Heart right ventricle (tissue), 16 donors: Measurements from ENCODE around the gene HERC6. TPM values are rescaled to one million over a fixed set of nuclear protein-coding genes. Genes with fewer than 3 reads are reported as not detected.

ENCODE experiments used
- ATAC-seq, 8 donors: fragments of 200-7000 bp; cut with Tn5 transposase; one replicate each; pipeline ENCODE4 v1.9.1; 2020; ENCODE audit warnings: mild to moderate bottlenecking in 8 of 8, moderate library complexity in 8 of 8, moderate number of reproducible peaks in 1 of 8
- DNase-seq, 2 donors: peaks; one replicate each; pipeline ENCODE4 v3.0.0-alpha.2; 2020
- H3K27ac ChIP-seq, 10 donors: fragments of 200-600 bp; sonication (generic) in 2 of 10; one replicate each; pipeline versions ENCODE4 v1.5.0 to v1.8.0; 2020 to 2022; ENCODE audit warnings: mild to moderate bottlenecking in 3 of 10
- H3K27me3 ChIP-seq, 7 donors: fragments of 200-600 bp; one replicate each; pipeline ENCODE4 v1.8.0; 2021 to 2022; ENCODE audit warnings: mild to moderate bottlenecking in 2 of 7
- H3K36me3 ChIP-seq, 9 donors: fragments of 200-600 bp; sonication (generic) in 1 of 9; one replicate each; pipeline versions ENCODE4 v1.5.0 to v1.8.0; 2020 to 2022; ENCODE audit warnings: mild to moderate bottlenecking in 2 of 9
- H3K4me1 ChIP-seq, 9 donors: fragments of 200-600 bp; sonication (generic) in 1 of 9; one replicate each; pipeline versions ENCODE4 v1.5.0 to v1.8.0; 2020 to 2022; ENCODE audit warnings: mild to moderate bottlenecking in 4 of 9
- H3K4me3 ChIP-seq, 10 donors: fragments of 200-600 bp; sonication (generic) in 2 of 10; one replicate each; pipeline versions ENCODE4 v1.5.0 to v1.8.0; 2020 to 2022; ENCODE audit warnings: mild to moderate bottlenecking in 7 of 10, moderate library complexity in 2 of 10
- H3K9me3 ChIP-seq, 11 donors: fragments of 200-600 bp in 10 of 11; sonication (generic) in 2 of 11; one replicate each; pipeline versions ENCODE4 v1.5.0 to v1.8.0; 2013 to 2022; ENCODE audit warnings: mild to moderate bottlenecking in 2 of 11, control low read depth in 1 of 11, moderate library complexity in 1 of 11
- CTCF ChIP-seq, 9 donors: fragments of 200-600 bp; sonication (generic) in 2 of 9; IDR thresholded peaks; one replicate each; pipeline versions ENCODE4 v1.5.0 to v1.8.0; 2021 to 2022; ENCODE audit warnings: antibody characterized with exemption in 9 of 9, mild to moderate bottlenecking in 5 of 9, moderate library complexity in 1 of 9
- WGBS, 2 donors: extraction: QIAGEN DNeasy Blood & Tissue Kit; methylation state at CpG; one replicate each; pipeline ENCODE4 v1.1.7; 2013; ENCODE audit warnings: inconsistent platforms in 1 of 2; 5-methylcytosine and 5-hydroxymethylcytosine counted together
- intact Hi-C, 10 donors: fragments of 100-400 bp; cut with DNase I; formaldehyde crosslinking; loops; one replicate each; pipeline versions ENCODE4 v1.11.1 to v1.14.2; 2022
- polyA plus RNA-seq, 2 donors: library from polyadenylated mRNA; stranded (reverse); fragments of 200-250 nt; gene quantifications; one replicate each; pipeline ENCODE4 v1.2.3, GENCODE V29; 2013
- total RNA-seq, 10 donors: library from RNA; stranded (reverse); fragmentation: NEBNext Ultra II Directional in 3 of 10; extraction: Animal tissue kit (Norgen Biotek cat#: 25700) in 3 of 10; gene quantifications; one replicate each; pipeline versions ENCODE4 v1.2.1 to v1.2.4, GENCODE V29; 2021 to 2023
- donor health status: Arrhythmogenic right ventricular cardiomyopathy.
- donor health status: ischemic (EF 13 %, LVEDD 7.1; RV severe dilation, severe dysfunction).
- donor health status: healthy with polysubstance abuse.
- donor health status: DM: no; HTN: yes; CAD: no.
- donor health status: DM: no; HTN: no; CAD: no.
- donor health status: ischemic (EF 25% LVEDD 6.9; RV normal size, moderate dysfunction).
- donor health status: ischemic (EF 25% LVEDD 5.7; RV mildly dilated, moderate dysfunction).
- donor health status: healthy.
- donor health status: DM: yes; HTN: yes; CAD: no.
- donor health status: Ischemic cardiomyopathy.
- donor health status: ischemic (EF 35%, LVEDD 5.7; RV mildly dilated, moderate dysfunction).
- donor health status: nonischemic (EF 11% LVEDD 7.7; RV severe dilation, severe dysfunction).
- donor health status: DM: yes; HTN: yes; CAD: no.
- donor health status: PGD.
- donor health status: ischemic (EF 29% LVEDD 5.4; RV normal size, mild dysfunction).
- donor health status: nonischemic (EF 23%, LVEDD 6.1; RV moderate dilation, normal function).

HERC6 gene
- total and polyA plus RNA-seq, 12 donors = 1.8 to 20.0 (median 14.6) TPM

DNA sequence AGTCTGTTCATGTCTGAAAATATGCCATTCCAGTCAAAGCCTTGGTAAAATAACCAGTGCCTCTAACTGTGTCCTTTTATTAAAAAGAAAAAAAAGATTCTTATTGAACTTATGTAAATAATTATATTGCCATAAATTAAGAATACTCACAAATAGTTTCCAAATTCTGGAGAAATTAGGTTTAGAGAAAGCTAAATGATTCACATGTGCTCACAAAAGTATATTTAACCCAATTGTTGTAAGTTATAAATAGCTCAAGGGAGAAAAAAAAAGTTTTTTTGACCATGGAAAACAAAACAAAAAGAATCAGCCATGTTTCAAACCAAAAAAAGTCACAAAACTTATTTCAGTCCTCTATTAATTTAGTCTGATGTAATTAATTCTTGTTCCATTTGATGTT lies 25.3 kb upstream of the HERC6 start:
- peaks cover 0 to 7% (median 0%) of the 10 kb centered on the region in 9 donors for H3K4me1 ChIP-seq
- no peak overlapping the region for H3K27ac ChIP-seq
- no peak overlapping the region for H3K4me3 ChIP-seq
- no peak for TF ChIP-seq CTCF (IDR thresholded peaks at IDR 0.05)
- no peaks in the 10 kb centered on the region for H3K36me3 ChIP-seq
- ATAC-seq (no peak), DNase-seq (no peak)
- peaks cover 0 to 25% (median 0%) of the 10 kb centered on the region in 11 donors for H3K9me3 ChIP-seq
- intact Hi-C loops = no loop called here
- H3K27me3 ChIP-seq = no peaks in the 10 kb centered on the region

- no peak for DNase-seq
- H3K27me3 ChIP-seq = no peaks in the 10 kb centered on the region
- H3K36me3 ChIP-seq = no peaks in the 10 kb centered on the region
- no peak for ATAC-seq
- H3K4me1 ChIP-seq = peaks cover 0 to 7% (median 0%) of the 10 kb centered on the region in 9 donors
- H3K4me3 ChIP-seq = no peak overlapping the region
- no peak for TF ChIP-seq CTCF (IDR thresholded peaks at IDR 0.05)
- intact Hi-C loops = no loop called here
- peaks cover 0 to 25% (median 0%) of the 10 kb centered on the region in 11 donors for H3K9me3 ChIP-seq
- H3K27ac ChIP-seq = no peak overlapping the region
Measured at GRCh38 chr4:88356771-88357170, 21.9 kb upstream of the HERC6 start.

DNA sequence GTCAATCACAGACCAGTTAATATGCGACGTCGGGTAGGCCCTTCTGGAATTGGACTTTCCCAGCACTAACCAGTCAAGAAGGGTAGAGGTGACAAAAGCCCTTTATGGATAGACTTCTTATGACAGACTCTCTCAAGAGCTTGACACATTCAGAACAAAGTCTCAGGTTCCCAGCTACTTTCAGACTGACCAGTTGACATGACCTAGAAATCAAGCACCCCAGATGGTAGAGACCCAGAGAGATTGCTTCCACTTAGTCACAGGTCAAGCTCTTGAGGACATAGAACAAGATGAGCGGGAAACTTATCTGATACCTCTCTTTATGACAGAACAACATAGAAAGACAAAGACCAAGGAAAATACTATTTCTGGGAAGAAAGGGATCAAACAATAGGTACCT lies 21.4 kb upstream of the HERC6 start:
- no peaks in the 10 kb centered on the region for H3K27me3 ChIP-seq
- intact Hi-C loops = no loop called here
- no peaks in the 10 kb centered on the region for H3K36me3 ChIP-seq
- 88 to 95% methylated on average over 4 of the region's 4 CpGs for WGBS, 2 donors
- H3K4me3 ChIP-seq = no peak overlapping the region
- peaks cover 0 to 3% (median 0%) of the 10 kb centered on the region in 9 donors for H3K4me1 ChIP-seq
- DNase-seq (no peak), ATAC-seq (no peak)
- no peak overlapping the region for H3K27ac ChIP-seq
- H3K9me3 ChIP-seq = peaks cover 0 to 25% (median 0%) of the 10 kb centered on the region in 11 donors
- TF ChIP-seq CTCF (IDR thresholded peaks at IDR 0.05) = no peak

GRCh38 chr4:88359558-88359957 lies 19.1 kb upstream of the HERC6 start:
- no peak overlapping the region for H3K27ac ChIP-seq
- intact Hi-C loops = no loop called here
- H3K36me3 ChIP-seq = no peaks in the 10 kb centered on the region
- H3K9me3 ChIP-seq = peaks cover 0 to 19% (median 0%) of the 10 kb centered on the region in 11 donors
- no peaks in the 10 kb centered on the region for H3K4me1 ChIP-seq
- no peaks in the 10 kb centered on the region for H3K27me3 ChIP-seq
- ATAC-seq (no peak), DNase-seq (no peak)
- no peak for TF ChIP-seq CTCF (IDR thresholded peaks at IDR 0.05)
- H3K4me3 ChIP-seq = no peak overlapping the region
- 95 to 96% methylated on average over 10 of the region's 10 CpGs for WGBS, 2 donors
